ENCODE results near the gene SELL.

SELL gene

GRCh38 chr1:169694304-169695075 lies 16.9 kb downstream of the SELL start:
- H3K9me3 ChIP-seq (ENCODE audit: low read length): no peaks in the 10 kb centered on the region
- H3K79me2 ChIP-seq (ENCODE audit: insufficient read depth, low read length): no peaks in the 10 kb centered on the region
- H3K9ac ChIP-seq (ENCODE audit: low read length): peak overlapping the region; percentile 34; the same call in 1 of the 2 replicates
- H3K9me2 ChIP-seq (ENCODE audit: low read depth, low read length): no peaks in the 10 kb centered on the region
- H3K4me2 ChIP-seq (ENCODE audit: low read length): peak overlapping the region; percentile 43
- H3K27me3 ChIP-seq (ENCODE audit: insufficient read depth, low read length): no peaks in the 10 kb centered on the region
- 0 out of 2 replicates have a peak overlapping the region, but pooled peaks have one; percentile 75 for H2AFZ ChIP-seq (ENCODE audit: low read length)
- peaks cover 2% of the 10 kb centered on the region; the same call in 1 of the 2 replicates for H3F3A ChIP-seq (ENCODE audit: insufficient read depth, low read length)
- TF ChIP-seq CTCF (IDR thresholded peaks at IDR 0.05; ENCODE audit: low read length) (peak; percentile 62), EZH2 (IDR thresholded peaks at IDR 0.05; ENCODE audit: borderline replicate concordance, low read length) (no peak)
- H4K20me1 ChIP-seq (ENCODE audit: insufficient read depth, low read length): no peaks in the 10 kb centered on the region
- H3K36me3 ChIP-seq (ENCODE audit: insufficient read depth, low read length): no peaks in the 10 kb centered on the region
- no peak overlapping the region for H3K4me3 ChIP-seq (ENCODE audit: low read depth, low read length, poor library complexity, severe bottlenecking)
- H3K27ac ChIP-seq (ENCODE audit: low read depth, low read length, poor library complexity, severe bottlenecking): peak overlapping the region; percentile 83
- H3K4me1 ChIP-seq (ENCODE audit: insufficient read depth, low read length, severe bottlenecking): peaks cover 96% of the 10 kb centered on the region

DNA sequence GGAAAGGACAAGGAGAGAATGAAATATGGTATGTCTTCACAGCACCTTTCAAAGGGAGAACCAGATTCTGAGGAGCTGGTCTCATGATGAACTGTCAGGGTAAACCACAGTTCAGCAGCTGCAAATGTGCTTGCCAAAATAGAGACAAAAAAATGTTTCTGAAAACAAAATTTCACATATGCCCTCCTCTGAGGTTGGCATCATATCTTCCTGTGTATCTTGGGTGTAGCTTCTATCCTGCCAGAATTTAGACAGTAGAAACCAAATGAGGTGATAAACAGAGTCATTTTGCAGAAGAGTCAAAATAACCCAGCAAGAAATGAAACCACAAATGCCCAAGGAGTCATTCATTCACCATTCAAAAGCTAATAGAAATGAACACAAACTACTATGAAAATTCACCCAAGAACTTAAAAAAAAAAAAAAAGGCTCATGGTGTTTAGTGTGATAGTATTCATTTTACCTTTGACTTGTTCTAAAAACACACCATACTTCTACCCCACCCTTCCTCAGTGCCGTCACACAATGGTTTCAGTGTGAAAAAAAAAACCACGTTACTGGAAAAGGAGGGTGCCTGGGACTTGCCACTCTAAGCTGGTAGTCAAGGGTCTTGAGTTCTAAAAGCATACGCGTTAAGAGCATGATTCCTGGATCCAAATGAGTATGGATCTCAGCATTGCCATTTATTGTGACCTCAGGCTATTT lies 18.5 kb downstream of the SELL start:
- TF ChIP-seq CTCF (IDR thresholded peaks at IDR 0.05; ENCODE audit: low read length) (no peak), EZH2 (IDR thresholded peaks at IDR 0.05; ENCODE audit: borderline replicate concordance, low read length) (no peak)
- Histone ChIP-seq H3K79me2 (ENCODE audit: insufficient read depth, low read length) (no peaks in the 10 kb centered on the region), H3K4me2 (ENCODE audit: low read length) (peak overlapping the region; percentile 31), H4K20me1 (ENCODE audit: insufficient read depth, low read length) (no peaks in the 10 kb centered on the region), H3K27me3 (ENCODE audit: insufficient read depth, low read length) (no peaks in the 10 kb centered on the region), H3K4me3 (ENCODE audit: low read depth, low read length, poor library complexity, severe bottlenecking) (no peak overlapping the region), H3K9me3 (ENCODE audit: low read length) (no peaks in the 10 kb centered on the region), H2AFZ (ENCODE audit: low read length) (peak overlapping the region; percentile 25; the same call in 1 of the 2 replicates), H3K9me2 (ENCODE audit: low read depth, low read length) (no peaks in the 10 kb centered on the region), H3K9ac (ENCODE audit: low read length) (peak overlapping the region; percentile 23; the same call in 1 of the 2 replicates), H3K4me1 (ENCODE audit: insufficient read depth, low read length, severe bottlenecking) (peaks cover 85% of the 10 kb centered on the region), H3K36me3 (ENCODE audit: insufficient read depth, low read length) (no peaks in the 10 kb centered on the region), H3F3A (ENCODE audit: insufficient read depth, low read length) (peaks cover 2% of the 10 kb centered on the region; the same call in 1 of the 2 replicates), H3K27ac (ENCODE audit: low read depth, low read length, poor library complexity, severe bottlenecking) (peak overlapping the region; percentile 83)

DNA sequence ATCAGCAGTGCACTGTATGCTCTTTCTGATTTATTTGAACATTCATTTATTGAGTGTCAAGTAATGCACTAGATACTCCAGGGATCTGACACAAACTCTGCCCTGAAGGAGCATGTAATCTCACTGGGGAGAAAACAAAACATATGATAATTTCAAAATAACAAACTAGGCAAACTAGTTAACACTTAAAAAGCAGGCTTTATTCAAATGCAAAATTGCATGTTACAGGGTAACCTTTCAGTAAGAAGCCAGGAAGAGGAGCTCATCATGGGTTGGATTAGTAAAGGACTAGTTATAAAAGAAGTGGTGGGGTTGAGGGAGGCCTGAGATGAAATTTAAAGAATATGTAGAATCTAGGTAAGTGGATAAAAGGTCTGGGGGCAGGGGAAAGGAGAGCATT lies 20.9 kb downstream of the SELL start:
- Histone ChIP-seq H4K20me1 (ENCODE audit: insufficient read depth, low read length) (no peaks in the 10 kb centered on the region), H3F3A (ENCODE audit: insufficient read depth, low read length) (peaks cover 2% of the 10 kb centered on the region; the same call in 1 of the 2 replicates), H3K4me1 (ENCODE audit: insufficient read depth, low read length, severe bottlenecking) (peaks cover 62% of the 10 kb centered on the region), H3K27ac (ENCODE audit: low read depth, low read length, poor library complexity, severe bottlenecking) (peak overlapping the region; percentile 9), H3K79me2 (ENCODE audit: insufficient read depth, low read length) (no peaks in the 10 kb centered on the region), H3K36me3 (ENCODE audit: insufficient read depth, low read length) (no peaks in the 10 kb centered on the region), H3K9me2 (ENCODE audit: low read depth, low read length) (no peaks in the 10 kb centered on the region), H2AFZ (ENCODE audit: low read length) (no peak overlapping the region), H3K27me3 (ENCODE audit: insufficient read depth, low read length) (no peaks in the 10 kb centered on the region), H3K4me2 (ENCODE audit: low read length) (no peak overlapping the region), H3K4me3 (ENCODE audit: low read depth, low read length, poor library complexity, severe bottlenecking) (no peak overlapping the region), H3K9ac (ENCODE audit: low read length) (no peak overlapping the region), H3K9me3 (ENCODE audit: low read length) (no peaks in the 10 kb centered on the region)
- TF ChIP-seq EZH2 (IDR thresholded peaks at IDR 0.05; ENCODE audit: borderline replicate concordance, low read length): no peak
- no peak for TF ChIP-seq CTCF (IDR thresholded peaks at IDR 0.05; ENCODE audit: low read length)
